Heart left ventricle (tissue), 16 donors: ENCODE measurements around the gene DNMT3B. TPM values are rescaled to one million over a fixed set of nuclear protein-coding genes. Genes with fewer than 3 reads are reported as not detected.

Source experiments
- ATAC-seq, 4 donors: fragments of 200-7000 bp; cut with Tn5 transposase; one replicate each; pipeline ENCODE4 v1.9.1; 2020 to 2022; ENCODE audit warnings: moderate library complexity in 4 of 4, mild to moderate bottlenecking in 3 of 4, moderate number of reproducible peaks in 1 of 4
- DNase-seq, 5 donors: peaks; one replicate each; pipeline ENCODE4 v3.0.0-alpha.2; 2020
- H3K27ac ChIP-seq, 12 donors: fragments of 200-600 bp; sonication (generic) in 4 of 12; one replicate each; pipeline versions ENCODE4 v1.5.0 to v1.8.0; 2016 to 2022; ENCODE audit warnings: mild to moderate bottlenecking in 2 of 12
- H3K27me3 ChIP-seq, 9 donors: fragments of 200-600 bp; sonication (generic) in 2 of 9; one replicate each; pipeline versions ENCODE4 v1.5.1 to v1.8.0; 2016 to 2022; ENCODE audit warnings: mild to moderate bottlenecking in 3 of 9
- H3K36me3 ChIP-seq, 9 donors: fragments of 200-600 bp; sonication (generic) in 2 of 9; one replicate each; pipeline versions ENCODE4 v1.5.0 to v1.8.0; 2018 to 2022; ENCODE audit warnings: mild to moderate bottlenecking in 2 of 9
- H3K4me1 ChIP-seq, 12 donors: fragments of 200-600 bp; sonication (generic) in 4 of 12; one replicate each; pipeline versions ENCODE4 v1.5.0 to v1.8.0; 2016 to 2022; ENCODE audit warnings: mild to moderate bottlenecking in 3 of 12
- H3K4me3 ChIP-seq, 12 donors: fragments of 200-600 bp; sonication (generic) in 4 of 12; one replicate each; pipeline versions ENCODE4 v1.5.0 to v1.8.0; 2017 to 2022; ENCODE audit warnings: mild to moderate bottlenecking in 9 of 12, moderate library complexity in 4 of 12
- H3K9me3 ChIP-seq, 12 donors: fragments of 200-600 bp; sonication (generic) in 4 of 12; one replicate each; pipeline versions ENCODE4 v1.5.0 to v1.8.0; 2016 to 2022; ENCODE audit warnings: mild to moderate bottlenecking in 1 of 12
- CTCF ChIP-seq, 12 donors: fragments of 200-600 bp; sonication (generic) in 4 of 12; IDR thresholded peaks; one replicate each; pipeline versions ENCODE4 v1.5.0 to v1.8.0; 2018 to 2022; ENCODE audit warnings: antibody characterized with exemption in 12 of 12, mild to moderate bottlenecking in 5 of 12
- POLR2A ChIP-seq, 2 donors: fragments of 450-650 bp; IDR thresholded peaks; one replicate each; pipeline ENCODE4 v1.6.1; 2017; ENCODE audit warnings: antibody characterized with exemption in 2 of 2, mild to moderate bottlenecking in 2 of 2, moderate library complexity in 2 of 2
- WGBS, 4 donors: extraction: QIAGEN DNeasy Blood & Tissue Kit in 2 of 4; methylation state at CpG; one replicate each; pipeline versions ENCODE4 v1.1.5 to v1.1.7; 2013 to 2018; 5-methylcytosine and 5-hydroxymethylcytosine counted together
- intact Hi-C, 10 donors: fragments of 100-400 bp; cut with DNase I; formaldehyde crosslinking; loops; one replicate each; pipeline versions ENCODE4 v1.11.1 to v1.14.2; 2022
- polyA plus RNA-seq, 2 donors: library from polyadenylated mRNA; stranded (reverse); fragments of 200-250 nt; gene quantifications; one replicate each; pipeline ENCODE4 v1.2.3, GENCODE V29; 2013
- total RNA-seq, 9 donors: library from RNA; depleted of rRNA in 2 of 9; stranded (reverse); fragments of >200 nt in 2 of 9; fragmentation: NEBNext Ultra II Directional in 3 of 9; extraction: Animal tissue kit (Norgen Biotek cat#: 25700) in 3 of 9; gene quantifications; one replicate each; pipeline versions ENCODE4 v1.1.0 to v1.2.4, GENCODE V29; 2016 to 2023
- donor health status: ischemic (EF 13 %, LVEDD 7.1; RV severe dilation, severe dysfunction).
- donor health status: healthy with polysubstance abuse.
- donor health status: DM: no; HTN: yes; CAD: no.
- donor health status: DM: no; HTN: no; CAD: no.
- donor health status: ischemic (EF 25% LVEDD 6.9; RV normal size, moderate dysfunction).
- donor health status: ischemic (EF 25% LVEDD 5.7; RV mildly dilated, moderate dysfunction).
- donor health status: healthy.
- donor health status: DM: yes; HTN: yes; CAD: no.
- donor health status: ischemic (EF 35%, LVEDD 5.7; RV mildly dilated, moderate dysfunction).
- donor health status: nonischemic (EF 11% LVEDD 7.7; RV severe dilation, severe dysfunction).
- donor health status: DM: yes; HTN: yes; CAD: no.
- donor health status: PGD.
- donor health status: ischemic (EF 29% LVEDD 5.4; RV normal size, mild dysfunction).
- donor health status: nonischemic (EF 23%, LVEDD 6.1; RV moderate dilation, normal function).

DNMT3B gene
- total and polyA plus RNA-seq, 11 donors = 0.19 to 1.2 (median 0.50) TPM

DNA sequence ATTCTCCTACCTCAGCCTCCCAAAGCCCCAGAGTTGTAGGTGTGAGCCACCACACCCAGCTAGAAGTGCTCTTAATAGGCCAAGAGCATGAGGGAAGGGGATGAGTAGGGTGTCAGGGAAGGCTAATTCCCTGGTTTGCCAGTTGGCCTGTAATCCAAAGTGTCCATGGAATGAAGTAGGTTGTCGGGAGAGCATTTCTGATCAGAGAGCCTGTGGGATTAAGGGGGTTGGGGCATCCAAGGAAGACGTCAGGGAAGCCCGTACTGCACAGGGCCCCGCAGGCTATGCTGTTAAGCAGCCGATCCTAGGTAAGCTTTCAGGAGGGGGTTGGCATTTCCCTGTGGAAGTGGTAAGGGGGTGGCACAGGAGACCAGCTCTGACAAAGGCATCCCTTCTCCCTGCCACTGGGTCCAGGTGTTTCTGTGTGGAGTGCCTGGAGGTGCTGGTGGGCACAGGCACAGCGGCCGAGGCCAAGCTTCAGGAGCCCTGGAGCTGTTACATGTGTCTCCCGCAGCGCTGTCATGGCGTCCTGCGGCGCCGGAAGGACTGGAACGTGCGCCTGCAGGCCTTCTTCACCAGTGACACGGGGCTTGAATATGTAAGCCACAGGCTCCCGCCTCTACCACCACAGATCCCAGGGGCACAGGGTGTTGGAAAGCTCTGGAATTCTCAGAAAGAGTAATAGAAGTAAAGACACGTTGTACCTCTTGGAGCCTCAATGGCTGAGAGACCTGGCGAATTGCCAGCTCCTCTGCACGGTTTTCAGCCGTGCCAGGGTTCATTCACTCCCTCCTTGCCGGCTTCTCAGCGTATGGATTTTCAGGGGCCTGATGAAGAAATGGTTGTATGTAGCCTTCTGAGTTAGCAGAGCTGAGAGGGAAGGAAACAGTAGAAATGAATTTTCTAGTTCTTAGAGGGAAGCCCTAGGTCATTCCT lies 36.1 kb downstream of the DNMT3B start:
- Histone ChIP-seq H3K27ac (no peak overlapping the region), H3K36me3 (peaks cover 0 to 27% (median 8%) of the 10 kb centered on the region in 9 donors), H3K9me3 (no peaks in the 10 kb centered on the region), H3K27me3 (no peaks in the 10 kb centered on the region), H3K4me1 (peaks cover 0 to 5% (median 0%) of the 10 kb centered on the region in 12 donors), H3K4me3 (no peak overlapping the region)
- TF ChIP-seq CTCF (IDR thresholded peaks at IDR 0.05) (no peak), POLR2A (IDR thresholded peaks at IDR 0.05) (no peak)
- DNase-seq = no peak
- WGBS, 4 donors = 82 to 87% (median 86%) methylated on average over 19 to 23 of the region's 23 CpGs
- intact Hi-C loops = loop anchor here in 3 of 10 donors (10.0 kb wide), 4 partner anchors 96 to 496 kb away; no protein-coding TSS in a partner anchor
- ATAC-seq = no peak

DNA sequence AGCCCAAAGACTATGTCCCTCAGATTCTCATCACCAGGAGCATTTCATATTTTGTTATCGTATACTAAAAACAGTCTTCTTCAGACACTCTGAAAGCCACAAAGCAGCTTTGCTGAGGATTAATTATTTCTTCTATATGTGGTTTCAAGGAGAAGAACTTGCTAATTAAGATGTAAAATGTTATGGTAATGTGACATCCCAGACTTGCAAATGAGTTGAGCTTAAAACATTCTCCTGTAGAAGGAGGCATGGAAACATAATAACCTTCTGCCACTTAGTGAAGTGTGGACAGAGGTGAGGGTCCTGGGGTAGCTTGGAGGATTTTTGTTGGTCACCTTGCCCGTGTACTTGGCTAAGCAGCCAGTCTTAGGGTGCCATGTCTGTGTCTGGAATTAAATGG lies 40.9 kb downstream of the DNMT3B start:
- 94 to 100% (median 96%) methylated on average over 2 of the region's 2 CpGs for WGBS, 4 donors
- H3K4me1 ChIP-seq = no peaks in the 10 kb centered on the region
- H3K36me3 ChIP-seq = peaks cover 0 to 29% (median 8%) of the 10 kb centered on the region in 9 donors
- TF ChIP-seq CTCF (IDR thresholded peaks at IDR 0.05) (no peak), POLR2A (IDR thresholded peaks at IDR 0.05) (no peak)
- no peaks in the 10 kb centered on the region for H3K9me3 ChIP-seq
- no peak overlapping the region for H3K4me3 ChIP-seq
- intact Hi-C loops = no loop called here
- no peak overlapping the region for H3K27ac ChIP-seq
- DNase-seq (no peak), ATAC-seq (no peak)
- no peaks in the 10 kb centered on the region for H3K27me3 ChIP-seq

GRCh38 chr20:32804022-32804715 lies 42.0 kb downstream of the DNMT3B start:
- 94 to 98% (median 95%) methylated on average over 8 of the region's 8 CpGs for WGBS, 4 donors
- intact Hi-C loops = no loop called here
- Histone ChIP-seq H3K27me3 (no peaks in the 10 kb centered on the region), H3K4me3 (no peak overlapping the region), H3K27ac (no peak overlapping the region), H3K36me3 (peaks cover 0 to 29% (median 8%) of the 10 kb centered on the region in 9 donors), H3K9me3 (no peaks in the 10 kb centered on the region), H3K4me1 (no peaks in the 10 kb centered on the region)
- TF ChIP-seq POLR2A (IDR thresholded peaks at IDR 0.05) = no peak
- DNase-seq (no peak), ATAC-seq (no peak)

DNA sequence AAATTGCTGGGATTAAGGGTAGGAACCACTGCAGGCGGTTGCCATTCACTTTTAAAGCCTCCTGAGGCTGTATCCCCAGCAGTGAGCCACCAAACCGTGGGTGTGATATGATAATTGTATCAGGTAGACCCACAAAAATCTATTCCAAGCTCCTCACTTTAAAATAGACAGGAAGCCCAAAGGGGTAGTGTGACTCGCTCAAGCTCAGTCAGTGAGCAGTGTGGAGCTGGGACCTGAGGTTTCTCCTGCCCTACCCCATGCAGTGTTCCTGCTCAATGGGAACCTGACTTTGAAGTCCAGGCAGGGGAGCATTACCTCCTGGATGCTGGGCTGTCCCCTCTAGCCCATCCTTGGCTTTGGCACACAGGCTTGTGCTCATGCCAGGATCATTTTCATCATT lies 42.6 kb downstream of the DNMT3B start:
- Histone ChIP-seq H3K27ac (no peak overlapping the region), H3K4me1 (no peaks in the 10 kb centered on the region), H3K36me3 (peaks cover 0 to 29% (median 8%) of the 10 kb centered on the region in 9 donors), H3K9me3 (no peaks in the 10 kb centered on the region), H3K4me3 (no peak overlapping the region), H3K27me3 (no peaks in the 10 kb centered on the region)
- intact Hi-C loops = no loop called here
- TF ChIP-seq POLR2A (IDR thresholded peaks at IDR 0.05) (no peak), CTCF (IDR thresholded peaks at IDR 0.05) (no peak)
- WGBS, 4 donors = 92 to 97% (median 94%) methylated on average over 3 of the region's 3 CpGs
- no peak for ATAC-seq
- DNase-seq = no peak
